Measurements from ENCODE around the gene TTC1.

The TTC1 gene

GRCh38 chr5:159978358-159978757 lies 30.6 kb upstream of the TTC1 start:
- TF ChIP-seq CTCF (conservative IDR thresholded peaks at IDR 0.05) (no peak), ZFX (IDR thresholded peaks at IDR 0.05) (no peak)
- H3K27ac ChIP-seq, result no peak overlapping the region

DNA sequence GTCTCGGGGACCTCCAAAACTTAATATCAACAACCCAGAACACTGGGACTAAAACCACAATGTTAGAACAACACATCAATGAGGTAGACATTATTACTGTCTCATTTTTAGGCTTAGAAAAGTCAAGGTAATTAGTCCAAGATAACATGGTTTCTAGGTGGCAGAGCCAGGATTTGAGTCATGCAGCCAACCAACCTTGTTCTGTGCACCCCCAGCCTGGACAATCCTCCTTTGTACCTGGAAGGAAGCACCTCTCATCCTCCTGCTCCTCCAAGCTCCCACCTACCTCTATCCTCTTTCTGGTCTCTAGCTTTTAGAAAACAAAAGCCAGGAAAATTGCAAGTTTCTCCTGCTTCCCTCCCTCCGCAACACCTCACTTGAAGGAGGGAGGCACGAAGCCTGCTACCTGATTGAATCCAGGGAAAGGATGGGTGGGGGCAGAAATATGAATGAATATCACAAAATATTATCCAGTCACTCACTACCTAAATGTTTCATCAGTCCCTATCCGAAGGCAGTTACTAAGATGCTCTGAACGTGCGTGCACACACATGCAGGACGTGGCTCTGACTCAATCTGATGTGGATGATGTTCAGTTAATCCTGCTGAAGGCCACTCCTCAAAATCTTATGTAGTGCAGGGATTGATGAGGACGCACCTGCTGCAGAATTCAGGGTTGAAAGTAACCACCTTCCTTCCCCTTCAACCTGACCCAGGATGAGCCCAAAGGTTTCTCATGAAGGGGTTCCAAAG lies 26.3 kb upstream of the TTC1 start:
- H3K27ac ChIP-seq, result peak overlapping the region; percentile 29; the same call in 1 of the 2 replicates
- TF ChIP-seq CTCF (conservative IDR thresholded peaks at IDR 0.05) (no peak), ZFX (IDR thresholded peaks at IDR 0.05) (no peak)

GRCh38 chr5:159987031-159987674 lies 21.8 kb upstream of the TTC1 start:
- no peak overlapping the region for H3K27ac ChIP-seq
- TF ChIP-seq CTCF (conservative IDR thresholded peaks at IDR 0.05) (peak; percentile 95), ZFX (IDR thresholded peaks at IDR 0.05) (no peak)

DNA sequence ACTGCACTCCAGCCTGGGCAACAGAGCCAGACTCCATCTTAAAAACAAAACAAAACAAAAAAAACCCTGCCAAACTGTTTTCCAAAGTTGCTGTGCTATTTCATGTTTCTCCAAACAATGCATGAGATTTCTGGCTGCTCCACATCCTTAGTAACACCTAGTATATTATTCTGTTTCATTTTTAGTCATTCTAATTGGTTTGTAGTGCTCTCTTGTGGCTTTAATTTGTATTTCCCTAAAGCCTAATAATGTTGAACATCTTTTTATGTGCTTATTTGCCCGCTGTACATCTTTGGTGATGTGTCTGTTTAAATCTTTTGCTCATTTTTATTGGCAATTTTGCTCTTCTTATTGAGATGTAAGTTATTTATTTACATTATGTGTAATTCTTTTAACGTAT lies 18.4 kb upstream of the TTC1 start:
- TF ChIP-seq ZFX (IDR thresholded peaks at IDR 0.05) (no peak), CTCF (conservative IDR thresholded peaks at IDR 0.05) (peak; percentile 42)
- H3K27ac ChIP-seq, result no peak overlapping the region

- no peak overlapping the region for H3K27ac ChIP-seq
- no peak for TF ChIP-seq ZFX (IDR thresholded peaks at IDR 0.05)
- TF ChIP-seq CTCF (conservative IDR thresholded peaks at IDR 0.05), result no peak
Measured at GRCh38 chr5:159992566-159992965, 16.4 kb upstream of the TTC1 start.

DNA sequence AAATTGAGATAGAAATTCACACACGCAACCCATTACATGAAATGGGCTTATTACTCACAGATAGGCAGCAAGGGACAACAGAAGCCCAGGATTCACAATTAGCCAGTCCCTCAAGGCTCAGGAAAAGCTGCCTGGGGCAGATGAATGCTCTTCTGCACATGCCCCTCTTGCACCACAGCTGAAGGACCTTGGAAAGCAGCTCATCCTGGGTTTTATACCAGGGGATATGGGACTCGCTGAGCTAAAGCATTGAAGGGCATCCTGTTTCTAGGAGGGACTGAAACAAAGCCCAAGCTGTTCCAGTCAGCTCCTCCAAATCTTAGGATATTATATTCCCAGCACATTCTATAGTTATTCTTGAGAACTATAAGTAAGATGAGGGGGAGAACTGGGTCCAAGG lies 15.7 kb upstream of the TTC1 start:
- TF ChIP-seq ZFX (IDR thresholded peaks at IDR 0.05) (no peak), CTCF (conservative IDR thresholded peaks at IDR 0.05) (no peak)
- H3K27ac ChIP-seq, result no peak overlapping the region

- no peak for TF ChIP-seq ZFX (IDR thresholded peaks at IDR 0.05)
- TF ChIP-seq CTCF (conservative IDR thresholded peaks at IDR 0.05), result no peak
- no peak overlapping the region for H3K27ac ChIP-seq
Measured at GRCh38 chr5:159995907-159996306, 13.0 kb upstream of the TTC1 start.

All from C4-2B (cell line).